Neuronal stem cell (in vitro differentiated cells): Measurements from ENCODE around the gene SUPT3H.

Source experiments
- DNase-seq: peaks from one replicate; pipeline ENCODE4 v3.0.0-alpha.2; 2013; ENCODE audit warnings: low spot score
- H2AFZ ChIP-seq: one replicate; pipeline ENCODE4 v1.6.1; 2013; ENCODE audit warnings: mild to moderate bottlenecking, low read length, inconsistent platforms
- H2AK5ac ChIP-seq: 2 replicates; pipeline ENCODE4 v1.6.1; 2013; ENCODE audit warnings: low read depth, mild to moderate bottlenecking, inconsistent platforms, low read length, moderate library complexity, mixed read lengths
- H2BK120ac ChIP-seq: 2 replicates; pipeline ENCODE4 v1.6.1; 2013; ENCODE audit warnings: low read depth, mild to moderate bottlenecking, inconsistent platforms, low read length, moderate library complexity, mixed read lengths
- H2BK12ac ChIP-seq: one replicate; pipeline ENCODE4 v1.6.1; 2013; ENCODE audit warnings: low read length, inconsistent platforms
- H2BK15ac ChIP-seq: 2 replicates; pipeline ENCODE4 v1.6.1; 2013; ENCODE audit warnings: mild to moderate bottlenecking, low read length, inconsistent platforms, mixed read lengths
- H2BK5ac ChIP-seq: one replicate; pipeline ENCODE4 v1.6.1; 2013; ENCODE audit warnings: inconsistent platforms, mild to moderate bottlenecking, low read length, moderate library complexity
- H3K14ac ChIP-seq: one replicate; pipeline ENCODE4 v1.6.1; 2013; ENCODE audit warnings: low read length, inconsistent platforms
- H3K18ac ChIP-seq: 2 replicates; pipeline ENCODE4 v1.6.1; 2013; ENCODE audit warnings: low read length, inconsistent platforms
- H3K23ac ChIP-seq: 2 replicates; pipeline ENCODE4 v1.6.1; 2013; ENCODE audit warnings: low read depth, mild to moderate bottlenecking, mixed read lengths, low read length, inconsistent platforms; ENCODE audit not compliant: poor library complexity
- H3K27ac ChIP-seq: replicated peaks from 3 replicates; pipeline ENCODE4 v1.5.1; 2013; ENCODE audit warnings: low read length, inconsistent platforms
- H3K27me3 ChIP-seq, 3 experiments: 2 replicates each; pipeline ENCODE4 v1.6.1; 2013; ENCODE audit warnings: low read length in 3 of 3, mild to moderate bottlenecking in 2 of 3, inconsistent platforms in 1 of 3, low read depth in 1 of 3, mixed read lengths in 1 of 3, moderate library complexity in 1 of 3; ENCODE audit not compliant: control insufficient read depth in 3 of 3, insufficient read depth in 3 of 3
- H3K36me3 ChIP-seq, 2 donors: replicated peaks in 1 of 2; 2 replicates each; pipeline ENCODE4 v1.6.1; 2013; ENCODE audit warnings: low read length in 2 of 2; ENCODE audit not compliant: control insufficient read depth in 2 of 2, insufficient read depth in 2 of 2
- H3K4ac ChIP-seq: 2 replicates; pipeline ENCODE4 v1.6.1; 2013; ENCODE audit warnings: inconsistent platforms, mild to moderate bottlenecking, low read length, moderate library complexity
- H3K4me1 ChIP-seq, 2 donors: 1 replicate in 1 of 2; 2 replicates in 1 of 2; pipeline ENCODE4 v1.6.1; 2013; ENCODE audit warnings: low read length in 2 of 2, low read depth in 1 of 2; ENCODE audit not compliant: control insufficient read depth in 2 of 2, insufficient read depth in 1 of 2
- H3K4me2 ChIP-seq: one replicate; pipeline ENCODE4 v1.6.1; 2013; ENCODE audit warnings: mild to moderate bottlenecking, low read length, inconsistent platforms; ENCODE audit not compliant: insufficient read depth, poor library complexity, severe bottlenecking
- H3K4me3 ChIP-seq, 2 donors: 2 replicates each; pipeline ENCODE4 v1.5.1; 2013; ENCODE audit warnings: low read length in 2 of 2, mild to moderate bottlenecking in 2 of 2, inconsistent platforms in 1 of 2, moderate library complexity in 1 of 2
- H3K79me1 ChIP-seq: one replicate; pipeline ENCODE4 v1.6.1; 2013; ENCODE audit warnings: low read depth, mild to moderate bottlenecking, inconsistent platforms, low read length, moderate library complexity
- H3K9ac ChIP-seq: one replicate; pipeline ENCODE4 v1.6.1; 2013; ENCODE audit warnings: mild to moderate bottlenecking, low read depth, low read length, inconsistent platforms; ENCODE audit not compliant: poor library complexity
- H3K9me3 ChIP-seq, 2 donors: replicated peaks in 1 of 2; 2 replicates each; pipeline versions ENCODE3 to v1.6.1; 2013; ENCODE audit warnings: low read length in 2 of 2, mild to moderate bottlenecking in 2 of 2, inconsistent platforms in 1 of 2, low read depth in 1 of 2, mixed read lengths in 1 of 2, moderate library complexity in 1 of 2; ENCODE audit not compliant: control insufficient read depth in 2 of 2, insufficient read depth in 1 of 2
- H4K8ac ChIP-seq: one replicate; pipeline ENCODE4 v1.6.1; 2013; ENCODE audit warnings: low read depth, mild to moderate bottlenecking, inconsistent platforms, low read length, moderate library complexity
- H4K91ac ChIP-seq: one replicate; pipeline ENCODE4 v1.6.1; 2013; ENCODE audit warnings: low read length, low read depth, mild to moderate bottlenecking, inconsistent platforms; ENCODE audit not compliant: poor library complexity
- WGBS, 2 donors: extraction: QIAGEN DNeasy Blood & Tissue Kit; methylation state at CpG; one replicate each; pipeline ENCODE4 v1.1.7; 2013; ENCODE audit warnings: missing lambda C conversion rate in 2 of 2, mixed read lengths in 1 of 2; ENCODE audit not compliant: insufficient read length in 2 of 2, insufficient replicate concordance in 1 of 2; ENCODE audit errors: extremely low coverage in 2 of 2; 5-methylcytosine and 5-hydroxymethylcytosine counted together

Gene SUPT3H

GRCh38 chr6:45191414-45191813 lies 186.3 kb downstream of the SUPT3H start:
- no peak overlapping the region for H3K14ac ChIP-seq
- 100% methylated on average over 2 of the region's 4 CpGs; no CpG with 5 or more reads in 1 of the 2 donors for WGBS, 2 donors
- H3K18ac ChIP-seq: no peak overlapping the region
- H3K4me1 ChIP-seq: no peaks in the 10 kb centered on the region
- no peak overlapping the region for H2BK5ac ChIP-seq
- H3K4me2 ChIP-seq: no peak overlapping the region
- H3K9ac ChIP-seq: no peak overlapping the region
- H2BK12ac ChIP-seq: no peak overlapping the region
- H3K9me3 ChIP-seq: no peaks in the 10 kb centered on the region
- H3K36me3 ChIP-seq: no peaks in the 10 kb centered on the region
- H3K4me3 ChIP-seq: no peak overlapping the region
- no peak overlapping the region for H3K4ac ChIP-seq
- DNase-seq: no peak
- H2BK120ac ChIP-seq: no peak overlapping the region
- no peak overlapping the region for H2AK5ac ChIP-seq
- no peaks in the 10 kb centered on the region for H3K27me3 ChIP-seq
- no peak overlapping the region for H3K27ac ChIP-seq
- H4K8ac ChIP-seq: no peak overlapping the region
- H2BK15ac ChIP-seq: no peak overlapping the region
- no peak overlapping the region for H4K91ac ChIP-seq
- no peak overlapping the region for H3K23ac ChIP-seq
- no peaks in the 10 kb centered on the region for H3K79me1 ChIP-seq
- H2AFZ ChIP-seq: no peak overlapping the region

DNA sequence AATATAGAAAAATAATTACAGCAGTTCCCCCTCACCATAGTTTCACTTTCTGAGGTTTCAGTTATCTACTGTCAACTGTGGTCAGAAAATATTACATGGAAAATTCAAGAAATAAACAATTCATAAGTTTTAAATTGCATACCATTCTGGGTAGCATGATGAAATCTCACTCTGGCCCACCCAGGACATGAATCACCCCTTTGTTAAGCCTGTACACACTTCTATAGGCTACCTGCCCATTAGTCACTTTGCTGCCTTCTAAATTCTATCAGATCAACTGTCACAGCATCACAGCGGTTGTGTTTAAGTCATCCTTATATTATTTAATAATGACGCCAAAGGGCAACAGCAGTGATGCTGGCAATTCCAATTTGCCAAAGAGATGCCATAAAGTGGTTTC lies 189.9 kb downstream of the SUPT3H start:
- Histone ChIP-seq H3K27me3 (no peaks in the 10 kb centered on the region), H3K9me3 (no peaks in the 10 kb centered on the region), H2BK120ac (no peak overlapping the region), H3K4me1 (peaks cover 3% of the 10 kb centered on the region in 2 donors), H3K27ac (no peak overlapping the region), H2BK12ac (no peak overlapping the region), H3K79me1 (no peaks in the 10 kb centered on the region), H2AK5ac (no peak overlapping the region), H4K8ac (no peak overlapping the region), H3K36me3 (no peaks in the 10 kb centered on the region), H3K23ac (no peak overlapping the region), H3K4me3 (no peak overlapping the region), H2BK5ac (no peak overlapping the region), H4K91ac (no peak overlapping the region), H3K4ac (no peak overlapping the region), H2AFZ (no peak overlapping the region), H3K14ac (no peak overlapping the region), H3K4me2 (no peak overlapping the region), H3K18ac (no peak overlapping the region), H2BK15ac (no peak overlapping the region), H3K9ac (no peak overlapping the region)
- DNase-seq: no peak
- WGBS, 2 donors: no CpG with 5 or more reads among the region's 2 CpGs

GRCh38 chr6:45185403-45186251 lies 192.1 kb downstream of the SUPT3H start:
- no peak overlapping the region for H3K4me2 ChIP-seq
- H3K23ac ChIP-seq: no peak overlapping the region
- H2BK12ac ChIP-seq: no peak overlapping the region
- no peak overlapping the region for H3K18ac ChIP-seq
- no peaks in the 10 kb centered on the region for H3K36me3 ChIP-seq
- no peak overlapping the region for H2BK15ac ChIP-seq
- DNase-seq: no peak
- no peak overlapping the region for H3K4me3 ChIP-seq
- H3K27ac ChIP-seq: no peak overlapping the region
- H3K4me1 ChIP-seq: peaks cover 3% of the 10 kb centered on the region in 2 donors
- no peak overlapping the region for H2BK120ac ChIP-seq
- no peak overlapping the region for H3K14ac ChIP-seq
- no CpG with 5 or more reads among the region's 2 CpGs for WGBS, 2 donors
- peaks cover 0 to 3% of the 10 kb centered on the region in 2 donors for H3K9me3 ChIP-seq
- H4K91ac ChIP-seq: no peak overlapping the region
- no peak overlapping the region for H2AK5ac ChIP-seq
- H3K9ac ChIP-seq: no peak overlapping the region
- H3K79me1 ChIP-seq: no peaks in the 10 kb centered on the region
- no peaks in the 10 kb centered on the region for H3K27me3 ChIP-seq
- no peak overlapping the region for H2BK5ac ChIP-seq
- no peak overlapping the region for H4K8ac ChIP-seq
- H3K4ac ChIP-seq: no peak overlapping the region
- no peak overlapping the region for H2AFZ ChIP-seq

DNA sequence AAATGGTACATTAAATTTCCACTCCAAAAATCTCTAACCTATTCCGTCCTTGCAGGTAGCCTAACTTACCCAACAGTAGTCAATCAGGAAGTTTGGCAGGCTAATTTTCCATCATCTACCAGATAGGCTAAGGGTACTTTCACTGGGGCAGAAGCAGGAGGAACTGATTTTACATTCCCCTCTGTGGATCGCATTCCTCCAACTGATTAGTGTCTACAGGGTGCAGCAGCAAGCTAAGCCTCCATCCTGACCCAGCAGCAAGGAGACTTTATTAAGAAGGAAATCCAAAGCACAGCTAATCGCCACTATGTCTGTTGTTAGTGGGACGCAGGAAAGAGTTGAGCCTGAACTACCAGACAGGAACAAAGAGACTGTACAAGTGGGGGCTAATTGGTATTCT lies 192.8 kb downstream of the SUPT3H start:
- Histone ChIP-seq H2AK5ac (no peak overlapping the region), H3K4me1 (peaks cover 3% of the 10 kb centered on the region in 2 donors), H3K9ac (no peak overlapping the region), H2BK120ac (no peak overlapping the region), H3K4ac (no peak overlapping the region), H3K18ac (no peak overlapping the region), H3K9me3 (peaks cover 0 to 3% of the 10 kb centered on the region in 2 donors), H3K36me3 (no peaks in the 10 kb centered on the region), H2AFZ (peak overlapping the region; percentile 15), H3K27me3 (no peaks in the 10 kb centered on the region), H3K79me1 (no peaks in the 10 kb centered on the region), H4K91ac (no peak overlapping the region), H3K4me3 (no peak overlapping the region), H3K27ac (no peak overlapping the region), H3K23ac (no peak overlapping the region), H2BK12ac (no peak overlapping the region), H2BK5ac (no peak overlapping the region), H3K14ac (no peak overlapping the region), H2BK15ac (no peak overlapping the region), H4K8ac (no peak overlapping the region), H3K4me2 (no peak overlapping the region)
- no CpG with 5 or more reads among the region's 4 CpGs for WGBS, 2 donors
- no peak for DNase-seq
